SK-N-MC (cell line): ENCODE data around the gene OR2AT4.

Source experiments
- EZH2 ChIP-seq: fragments of 200-600 bp; sonication (generic); IDR thresholded peaks from one replicate; pipeline ENCODE4 v1.6.1; 2017; ENCODE audit warnings: antibody characterized with exemption
- POLR2AphosphoS5 ChIP-seq: IDR thresholded peaks from 2 replicates; pipeline ENCODE4 v1.6.1; 2012; ENCODE audit warnings: mild to moderate bottlenecking, low read depth, low read length, borderline replicate concordance

GRCh38 chr11:75083217-75083605 is 13.5 kb downstream of the OR2AT4 start:
- TF ChIP-seq EZH2 (no peak), POLR2AphosphoS5 (no peak)
